ENCODE measurements around the gene GPR18.

GRCh38 chr13:99289674-99290337, 31.6 kb upstream of the GPR18 start:
- TF ChIP-seq CTCF (IDR thresholded peaks at IDR 0.05) (no peak), POLR2A (IDR thresholded peaks at IDR 0.05) (no peak)

All from uterus (tissue), 2 donors.